HepG2 (cell line): ENCODE data around the gene RBM19. TPM values are rescaled to one million over a fixed set of nuclear protein-coding genes. Genes with fewer than 3 reads are reported as not detected.

Experiments
- EP300 ChIP-seq, 3 experiments: sonication (generic) in 1 of 3; formaldehyde crosslinking in 1 of 3; IDR thresholded peaks; 2 replicates each; pipeline versions ENCODE4 v1.5.1 to v1.6.1; 2011 to 2020; ENCODE audit warnings: low read depth in 2 of 3, low read length in 2 of 3, borderline replicate concordance in 1 of 3, improper control_type of control experiment in 1 of 3, mild to moderate bottlenecking in 1 of 3, missing genetic modification reagents in 1 of 3, moderate library complexity in 1 of 3
- KDM5A ChIP-seq: fragments of 200-600 bp; sonication (generic); IDR thresholded peaks from 2 replicates; pipeline ENCODE4 v1.7.0; 2018; ENCODE audit warnings: antibody characterized with exemption, mild to moderate bottlenecking, low read length, borderline replicate concordance
- MTA1 ChIP-seq: sonication (generic); formaldehyde crosslinking; IDR thresholded peaks from 2 replicates; pipeline ENCODE4 v1.4.0; 2020; ENCODE audit warnings: missing genetic modification reagents, mild to moderate bottlenecking, borderline replicate concordance
- NFIB ChIP-seq: sonication (generic); formaldehyde crosslinking; IDR thresholded peaks from 2 replicates; pipeline ENCODE4 v1.9.0; 2021; ENCODE audit warnings: missing genetic modification reagents, mild to moderate bottlenecking, borderline replicate concordance
- SATB2 ChIP-seq: sonication (generic); formaldehyde crosslinking; IDR thresholded peaks from 2 replicates; pipeline ENCODE4 v1.5.0; 2020; ENCODE audit warnings: missing genetic modification reagents
- SOX5 ChIP-seq: IDR thresholded peaks from 2 replicates; pipeline ENCODE4 v1.6.1; 2016; ENCODE audit warnings: borderline replicate concordance
- ZNF281 ChIP-seq: sonication (generic); formaldehyde crosslinking; IDR thresholded peaks from 2 replicates; pipeline ENCODE4 v1.4.0; 2020; ENCODE audit warnings: missing genetic modification reagents, borderline replicate concordance
- ZNF331 ChIP-seq: sonication (generic); formaldehyde crosslinking; IDR thresholded peaks from 2 replicates; pipeline ENCODE4 v1.4.0; 2020; ENCODE audit warnings: missing genetic modification reagents
- ZNF749 ChIP-seq: sonication (generic); formaldehyde crosslinking; IDR thresholded peaks from 2 replicates; pipeline ENCODE4 v1.8.0; 2022; ENCODE audit warnings: mild to moderate bottlenecking, missing genetic modification reagents, moderate library complexity, borderline replicate concordance
- polyA plus RNA-seq, 8 experiments: library from polyadenylated mRNA; depleted of rRNA in 3 of 8; stranded (reverse) in 7 of 8; unstranded in 1 of 8; fragments of >200 nt; fragmentation: Illumina TruSeq in 4 of 8; extraction: Trizol in 4 of 8; gene quantifications; 2 replicates each; pipeline versions ENCODE4 v1.2.1 to v1.2.3, GENCODE V29; 2011 to 2016; ENCODE audit warnings: low read depth in 4 of 8, missing spikeins in 1 of 8, mixed read lengths in 1 of 8; ENCODE audit not compliant: insufficient read depth in 1 of 8
- total RNA-seq, 5 experiments: library from RNA; depleted of rRNA; stranded (reverse); fragments of >200 nt; fragmentation: Illumina TruSeq; extraction: Trizol; gene quantifications; 2 replicates each; pipeline ENCODE4 v1.2.3, GENCODE V29; 2016; ENCODE audit warnings: low read depth in 1 of 5
- TF ChIP-seq, protein P1 (sequence below): sonication (generic); formaldehyde crosslinking; IDR thresholded peaks from one replicate; pipeline ENCODE4 v1.5.1; 2020; ENCODE audit warnings: mild to moderate bottlenecking, missing genetic modification reagents; ENCODE audit errors: not compliant biosample characterization

RBM19 gene
- total and polyA plus RNA-seq, 2 of the 13 experiments (the other 11 are each of a cell fraction or from before 2014, with no cell fraction given), result 19.3 to 32.2 TPM

DNA sequence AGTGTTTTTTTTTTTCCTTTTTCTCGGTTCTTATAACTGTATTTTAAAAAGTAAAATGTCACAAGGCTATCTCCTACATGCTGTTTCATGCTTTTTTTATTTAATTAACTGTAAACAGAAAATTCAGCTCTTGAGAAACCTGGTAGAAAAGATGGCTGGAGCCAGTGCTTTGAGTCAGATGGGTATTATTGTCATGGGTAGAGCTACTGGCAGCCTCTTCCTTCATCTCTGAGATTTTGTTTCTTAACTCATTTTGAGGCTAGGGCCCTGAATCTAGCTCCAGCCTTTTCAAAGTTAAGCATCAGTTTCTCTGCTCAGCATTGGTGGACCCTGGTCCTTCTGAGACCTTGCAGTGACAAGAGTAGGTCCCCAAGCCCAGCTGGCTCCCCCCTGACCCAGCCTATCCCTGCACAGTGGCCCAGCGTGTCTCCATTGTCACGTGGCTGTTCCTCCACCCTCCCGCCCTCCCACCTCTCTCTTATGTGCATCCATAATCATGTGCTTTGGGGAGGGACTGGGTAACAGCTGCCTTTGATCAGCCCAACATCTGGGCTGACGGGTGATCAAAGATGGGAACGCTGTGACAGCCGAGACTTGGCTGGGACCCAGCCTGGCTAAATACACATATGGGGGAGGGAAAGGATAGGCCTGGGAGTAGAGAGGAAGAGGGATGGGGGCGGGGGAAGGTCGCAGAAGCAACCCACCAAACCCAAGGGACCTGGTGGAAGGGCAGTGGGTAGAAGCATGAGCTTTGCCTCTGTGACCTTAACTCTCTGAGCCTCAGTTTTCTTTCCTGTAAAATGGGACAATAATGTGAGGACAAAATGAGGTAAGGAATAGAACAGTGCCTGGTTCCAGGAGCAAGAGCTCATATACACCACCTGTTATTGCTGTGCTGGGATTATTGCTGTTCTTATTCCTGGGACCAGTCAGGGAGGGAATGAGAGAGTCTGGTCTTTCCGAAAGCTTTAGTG lies 24.4 kb upstream of the RBM19 start (continued):
- TF ChIP-seq ZNF281 (peak; percentile 83), SATB2 (CRISPR knock-in tag) (no peak), ZNF331 (peak; percentile 32; the same call in 1 of the 2 replicates), SOX5 (CRISPR knock-in tag) (peak; percentile 37; the same call in 1 of the 2 replicates), EP300 (IDR thresholded peaks at IDR 0.05; ENCODE audit: low read depth in 2 of 2, low read length in 2 of 2) (peak in 1 of 2 experiments; percentile 81; a peak in 2 of 4 replicates), EP300 (CRISPR knock-in tag; IDR thresholded peaks at IDR 0.05; ENCODE audit: borderline replicate concordance) (no peak; the same call in 1 of the 2 replicates), ZNF749 (CRISPR knock-in tag) (no peak), NFIB (CRISPR knock-in tag) (no peak), KDM5A (no peak), MTA1 (CRISPR knock-in tag) (0 out of 2 replicates have a peak, but pooled peaks have one; percentile 24)
- TF ChIP-seq, protein P1, sequence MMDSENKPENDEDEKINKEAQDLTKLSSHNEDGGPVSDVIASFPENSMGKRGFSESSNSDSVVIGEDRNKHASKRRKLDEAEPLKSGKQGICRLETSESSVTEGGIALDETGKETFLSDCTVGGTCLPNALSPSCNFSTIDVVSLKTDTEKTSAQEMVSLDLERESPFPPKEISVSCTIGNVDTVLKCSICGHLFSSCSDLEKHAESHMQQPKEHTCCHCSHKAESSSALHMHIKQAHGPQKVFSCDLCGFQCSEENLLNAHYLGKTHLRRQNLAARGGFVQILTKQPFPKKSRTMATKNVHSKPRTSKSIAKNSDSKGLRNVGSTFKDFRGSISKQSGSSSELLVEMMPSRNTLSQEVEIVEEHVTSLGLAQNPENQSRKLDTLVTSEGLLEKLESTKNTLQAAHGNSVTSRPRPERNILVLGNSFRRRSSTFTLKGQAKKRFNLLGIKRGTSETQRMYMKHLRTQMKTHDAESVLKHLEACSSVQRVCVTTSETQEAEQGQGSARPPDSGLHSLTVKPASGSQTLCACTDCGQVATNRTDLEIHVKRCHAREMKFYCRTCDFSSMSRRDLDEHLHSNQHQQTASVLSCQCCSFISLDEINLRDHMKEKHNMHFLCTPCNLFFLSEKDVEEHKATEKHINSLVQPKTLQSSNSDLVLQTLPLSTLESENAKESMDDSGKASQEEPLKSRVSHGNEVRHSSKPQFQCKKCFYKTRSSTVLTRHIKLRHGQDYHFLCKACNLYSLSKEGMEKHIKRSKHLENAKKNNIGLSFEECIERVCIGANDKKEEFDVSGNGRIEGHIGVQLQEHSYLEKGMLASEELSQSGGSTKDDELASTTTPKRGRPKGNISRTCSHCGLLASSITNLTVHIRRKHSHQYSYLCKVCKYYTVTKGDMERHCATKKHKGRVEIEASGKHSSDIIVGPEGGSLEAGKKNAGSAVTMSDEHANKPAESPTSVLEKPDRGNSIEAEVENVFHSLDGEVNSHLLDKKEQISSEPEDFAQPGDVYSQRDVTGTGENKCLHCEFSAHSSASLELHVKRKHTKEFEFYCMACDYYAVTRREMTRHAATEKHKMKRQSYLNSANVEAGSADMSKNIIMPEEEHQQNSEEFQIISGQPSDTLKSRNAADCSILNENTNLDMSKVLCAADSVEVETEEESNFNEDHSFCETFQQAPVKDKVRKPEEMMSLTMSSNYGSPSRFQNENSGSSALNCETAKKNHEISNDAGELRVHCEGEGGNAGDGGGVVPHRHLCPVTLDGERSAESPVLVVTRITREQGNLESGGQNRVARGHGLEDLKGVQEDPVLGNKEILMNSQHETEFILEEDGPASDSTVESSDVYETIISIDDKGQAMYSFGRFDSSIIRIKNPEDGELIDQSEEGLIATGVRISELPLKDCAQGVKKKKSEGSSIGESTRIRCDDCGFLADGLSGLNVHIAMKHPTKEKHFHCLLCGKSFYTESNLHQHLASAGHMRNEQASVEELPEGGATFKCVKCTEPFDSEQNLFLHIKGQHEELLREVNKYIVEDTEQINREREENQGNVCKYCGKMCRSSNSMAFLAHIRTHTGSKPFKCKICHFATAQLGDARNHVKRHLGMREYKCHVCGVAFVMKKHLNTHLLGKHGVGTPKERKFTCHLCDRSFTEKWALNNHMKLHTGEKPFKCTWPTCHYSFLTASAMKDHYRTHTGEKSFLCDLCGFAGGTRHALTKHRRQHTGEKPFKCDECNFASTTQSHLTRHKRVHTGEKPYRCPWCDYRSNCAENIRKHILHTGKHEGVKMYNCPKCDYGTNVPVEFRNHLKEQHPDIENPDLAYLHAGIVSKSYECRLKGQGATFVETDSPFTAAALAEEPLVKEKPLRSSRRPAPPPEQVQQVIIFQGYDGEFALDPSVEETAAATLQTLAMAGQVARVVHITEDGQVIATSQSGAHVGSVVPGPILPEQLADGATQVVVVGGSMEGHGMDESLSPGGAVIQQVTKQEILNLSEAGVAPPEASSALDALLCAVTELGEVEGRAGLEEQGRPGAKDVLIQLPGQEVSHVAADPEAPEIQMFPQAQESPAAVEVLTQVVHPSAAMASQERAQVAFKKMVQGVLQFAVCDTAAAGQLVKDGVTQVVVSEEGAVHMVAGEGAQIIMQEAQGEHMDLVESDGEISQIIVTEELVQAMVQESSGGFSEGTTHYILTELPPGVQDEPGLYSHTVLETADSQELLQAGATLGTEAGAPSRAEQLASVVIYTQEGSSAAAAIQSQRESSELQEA (CRISPR knock-in tag), result no peak
